CD1c-positive myeloid dendritic cell (primary cell): ENCODE data around the gene SPTLC2.

Experiments used
- DNase-seq: peaks from one replicate; pipeline ENCODE4 v3.0.0-alpha.2; 2016; ENCODE audit errors: extremely low spot score

SPTLC2 gene

DNA sequence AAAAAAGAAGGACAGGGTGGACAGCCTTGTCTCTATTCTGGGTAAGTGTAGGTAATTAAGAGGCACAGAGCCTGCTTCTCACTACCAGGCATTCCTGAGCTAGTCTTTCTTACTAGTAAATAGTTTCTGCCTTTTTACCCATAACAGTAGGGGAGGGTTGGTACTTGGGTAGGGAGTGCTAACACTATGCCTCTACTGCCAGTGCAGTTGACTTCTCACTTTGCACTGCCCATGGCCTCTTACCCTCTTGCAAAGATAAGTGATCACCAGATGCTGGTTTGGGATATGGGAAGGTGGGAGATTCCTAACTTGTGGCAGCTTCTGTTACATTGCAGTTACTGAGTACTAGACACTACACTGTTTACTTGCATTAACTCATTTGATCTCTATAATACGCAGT, 146.9 kb downstream of the SPTLC2 start:
- DNase-seq: no peak

- no peak for DNase-seq
Observed at GRCh38 chr14:77469067-77469505, 147.4 kb downstream of the SPTLC2 start.

DNA sequence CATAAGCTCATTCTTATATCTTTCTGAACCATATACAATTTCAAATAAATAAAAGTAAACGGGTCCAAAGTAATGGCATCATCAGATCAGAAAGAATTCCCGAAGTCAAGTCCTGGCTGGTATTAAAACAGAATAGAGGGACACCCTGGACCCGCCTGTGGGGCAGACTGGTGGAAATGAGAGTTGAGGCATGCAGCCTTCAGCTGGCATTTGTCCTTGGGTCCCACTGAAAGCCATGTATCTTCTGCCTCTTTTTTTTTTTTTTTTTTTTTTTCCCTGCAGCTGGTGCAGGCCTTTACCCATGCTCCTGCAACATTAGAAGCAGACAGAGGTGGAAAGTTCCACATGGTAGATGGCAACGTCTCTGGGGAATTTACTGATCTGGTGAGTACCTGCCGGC, 148.6 kb downstream of the SPTLC2 start:
- DNase-seq: no peak

DNA sequence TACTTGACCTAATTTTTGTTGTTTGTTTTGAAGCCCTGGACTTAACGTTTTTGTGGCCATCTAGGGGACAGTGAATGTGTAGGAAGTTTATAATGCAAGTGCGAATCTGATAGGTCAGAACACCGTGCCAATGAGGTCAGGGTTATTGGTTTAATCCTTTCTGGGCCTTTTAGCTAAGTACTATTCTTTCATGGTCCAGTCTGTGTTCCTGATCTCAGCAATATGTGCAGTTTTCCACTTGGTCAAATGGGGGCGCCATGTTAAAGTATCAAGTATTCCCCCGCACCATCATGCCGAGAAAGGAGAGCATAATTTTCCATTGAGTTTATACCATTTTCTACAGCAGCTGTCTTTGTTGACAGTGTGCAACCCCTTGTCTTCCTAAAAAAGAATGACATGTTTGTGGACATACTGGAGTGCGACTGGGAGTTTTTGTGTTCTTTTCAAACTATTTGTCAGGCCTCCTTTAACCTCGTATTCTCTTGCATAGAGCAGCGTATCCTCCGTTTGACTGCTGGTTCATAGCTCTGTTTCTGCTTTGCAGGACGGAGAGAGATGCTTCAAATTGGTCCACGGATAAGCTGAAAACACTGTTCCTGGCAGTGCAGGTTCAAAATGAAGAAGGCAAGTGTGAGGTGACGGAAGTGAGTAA, 157.2 kb downstream of the SPTLC2 start:
- DNase-seq: peak; percentile 73

GRCh38 chr14:77458249-77458950, 158.0 kb downstream of the SPTLC2 start:
- DNase-seq: peak; percentile 23

DNA sequence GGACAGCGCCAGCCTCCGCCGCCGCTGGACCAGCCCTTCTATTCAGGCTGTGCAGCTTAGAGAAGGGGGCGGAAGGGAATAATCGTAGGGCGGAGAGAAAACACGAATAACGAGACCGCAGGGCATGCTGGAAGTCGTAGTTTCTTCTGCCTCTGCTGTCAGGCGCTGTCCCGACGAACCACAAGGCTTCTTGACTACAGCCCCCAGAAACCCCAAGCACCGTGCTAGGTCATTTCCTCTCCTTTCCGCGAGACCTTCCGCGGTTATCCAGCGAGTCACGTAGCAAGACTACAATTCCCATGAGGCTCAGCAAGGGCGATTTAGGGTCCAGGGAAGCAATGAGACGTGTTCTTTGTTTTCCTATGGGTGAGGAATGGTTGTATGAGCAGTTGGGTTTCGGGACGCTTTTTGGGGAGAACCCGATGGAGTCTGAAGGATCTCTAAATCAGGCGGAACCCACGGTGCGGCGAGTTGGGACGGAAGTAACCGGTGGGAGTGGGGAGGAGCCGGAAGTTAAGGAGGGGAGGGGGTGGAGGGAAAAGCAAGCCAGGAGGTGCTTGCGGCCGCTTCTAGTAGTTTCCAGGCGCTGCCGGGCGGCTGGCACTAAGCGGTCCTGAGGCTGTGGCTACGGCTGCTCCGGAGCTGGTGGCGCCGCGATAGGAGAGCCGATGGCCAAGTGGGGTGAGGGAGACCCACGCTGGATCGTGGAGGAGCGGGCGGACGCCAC, 158.8 kb downstream of the SPTLC2 start, which contains the start of the genes AHSA1 and VIPAS39:
Gene AHSA1 (plus strand): TSS at position 572 of the 727 bp plus-strand sequence. CDS start 97 bp downstream, at position 669.
Gene VIPAS39 (minus strand): TSS at position 80 of the 727 bp plus-strand sequence. CDS start 3,499 bp downstream, outside the sequence.
- peak; percentile 98 for DNase-seq

DNA sequence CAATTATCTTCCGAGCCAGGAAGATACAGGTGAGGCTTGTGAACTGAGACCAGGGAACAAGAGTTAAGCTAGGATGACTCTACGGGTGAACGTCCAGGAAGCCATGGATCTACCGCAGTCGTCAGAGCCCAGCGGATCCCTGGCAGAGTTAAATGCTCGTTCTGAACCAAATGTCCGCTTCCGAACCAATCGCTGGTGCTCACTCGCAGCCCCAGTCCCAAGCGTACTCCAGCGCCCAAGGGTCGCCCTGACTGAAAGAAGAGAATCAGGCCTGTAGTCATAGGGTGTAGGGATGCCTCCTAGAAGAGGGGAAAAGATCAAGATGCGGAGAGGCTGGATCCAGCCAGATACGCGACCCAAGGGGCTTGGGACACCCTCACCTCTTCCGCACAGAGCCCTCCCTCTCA, 159.3 kb downstream of the SPTLC2 start:
- DNase-seq: no peak
